Measurements from ENCODE around the gene SMIM3. TPM values are rescaled to one million over a fixed set of nuclear protein-coding genes. Genes with fewer than 3 reads are reported as not detected.

Gene SMIM3, protein sequence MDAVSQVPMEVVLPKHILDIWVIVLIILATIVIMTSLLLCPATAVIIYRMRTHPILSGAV
- total RNA-seq: 10 to 100 TPM; 35.9 to 58.3 (median 47.9) TPM

DNA sequence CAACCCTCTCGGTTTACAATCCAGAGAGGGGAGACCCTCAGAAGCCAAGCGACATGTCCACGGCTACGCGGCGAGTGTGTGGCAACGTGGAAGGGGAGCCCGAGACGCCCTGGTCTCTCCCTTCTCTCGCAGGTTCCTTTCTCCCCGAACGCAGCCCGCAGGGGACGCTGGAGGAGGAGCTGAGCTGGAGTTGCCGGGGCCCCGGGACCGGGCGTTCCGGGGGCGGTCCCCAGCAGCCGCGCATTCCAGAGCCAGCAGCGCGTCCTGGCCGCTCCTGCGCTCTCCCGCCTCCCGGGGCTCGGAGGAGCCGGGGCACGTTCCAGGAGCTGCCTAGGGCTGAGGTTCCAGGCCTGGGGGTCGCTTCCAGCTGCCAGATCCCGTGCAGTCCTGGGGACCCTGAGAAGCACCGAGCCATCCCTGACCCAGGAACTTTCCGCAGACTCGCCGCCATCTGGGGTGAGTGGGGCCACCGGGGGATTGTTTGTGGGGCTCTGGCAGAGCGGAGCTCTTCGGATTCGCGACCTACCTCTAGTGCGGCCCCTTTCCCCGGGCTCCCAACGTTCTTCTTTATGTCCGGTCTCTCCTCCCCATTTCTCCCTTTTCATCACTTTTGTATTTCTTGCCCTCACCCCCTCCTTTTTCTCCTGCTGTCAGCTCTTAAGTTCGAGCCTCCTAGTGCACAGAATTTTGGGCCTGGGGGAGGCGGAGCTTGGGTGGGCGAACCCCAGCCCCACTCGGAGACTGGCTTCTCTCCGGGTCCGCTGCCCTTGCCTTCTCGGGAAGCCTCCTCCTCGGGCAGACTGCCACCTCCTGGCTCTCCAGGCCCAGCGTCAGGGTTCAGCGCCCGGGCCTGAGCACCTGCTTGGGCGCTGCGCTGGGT, at the start of gene SMIM3:
Gene SMIM3 (plus strand): TSS at position 241 of the 880 bp plus-strand sequence. CDS start 16,684 bp downstream, outside the sequence.
- H3K4me1 ChIP-seq: peaks cover 25 to 55% (median 36%) of the 10 kb centered on the region in 3 donors
- H3K4me3 ChIP-seq: peak within 1 kb of the TSS; percentile 75 to 82
- peak within 1 kb of the TSS; percentile 92 to 96 (median 95) for H3K27ac ChIP-seq
- ATAC-seq: peak; percentile 83
- WGBS, 2 donors (ENCODE audit: low coverage in 1 of 2): 2% methylated on average over 19 of the region's 59 CpGs; no CpG with 5 or more reads in 1 of the 2 donors
- H3K9me3 ChIP-seq: no peaks in the 10 kb centered on the region
- no peaks in the 10 kb centered on the region for H3K36me3 ChIP-seq
- no peaks in the 10 kb centered on the region for H3K27me3 ChIP-seq
- TF ChIP-seq POLR2A (IDR thresholded peaks at IDR 0.05): peak; percentile 87 to 94
- no peak for TF ChIP-seq EP300 (IDR thresholded peaks at IDR 0.05)
- peak in 3 of 4 experiments; percentile 21 to 70 (median 34) for TF ChIP-seq CTCF (IDR thresholded peaks at IDR 0.05)
- TF ChIP-seq POLR2AphosphoS5 (IDR thresholded peaks at IDR 0.05): peak; percentile 89

- Histone ChIP-seq H3K4me1 (no peaks in the 10 kb centered on the region), H3K9me3 (no peaks in the 10 kb centered on the region), H3K27me3 (no peaks in the 10 kb centered on the region), H3K4me3 (no peak overlapping the region), H3K27ac (no peak overlapping the region), H3K36me3 (peaks cover 21 to 96% of the 10 kb centered on the region in 2 donors)
- 89 to 91% methylated on average over 4 of the region's 4 CpGs for WGBS, 2 donors (ENCODE audit: low coverage in 1 of 2)
- TF ChIP-seq EP300 (IDR thresholded peaks at IDR 0.05) (no peak), POLR2AphosphoS5 (IDR thresholded peaks at IDR 0.05) (no peak), POLR2A (IDR thresholded peaks at IDR 0.05) (no peak), CTCF (IDR thresholded peaks at IDR 0.05) (no peak)
- no peak for ATAC-seq
These were observed 48.7 kb upstream of the SMIM3 start for GRCh38 chr5:150729859-150730258.

GRCh38 chr5:150731669-150732242, 46.8 kb upstream of the SMIM3 start:
- Histone ChIP-seq H3K36me3 (peaks cover 21 to 86% of the 10 kb centered on the region in 2 donors), H3K4me1 (no peaks in the 10 kb centered on the region), H3K4me3 (no peak overlapping the region), H3K27me3 (no peaks in the 10 kb centered on the region), H3K9me3 (no peaks in the 10 kb centered on the region), H3K27ac (no peak overlapping the region)
- 81 to 85% methylated on average over 6 of the region's 6 CpGs for WGBS, 2 donors (ENCODE audit: low coverage in 1 of 2)
- TF ChIP-seq POLR2A (IDR thresholded peaks at IDR 0.05) (no peak), POLR2AphosphoS5 (IDR thresholded peaks at IDR 0.05) (no peak)
- peak; percentile 36 for ATAC-seq

DNA sequence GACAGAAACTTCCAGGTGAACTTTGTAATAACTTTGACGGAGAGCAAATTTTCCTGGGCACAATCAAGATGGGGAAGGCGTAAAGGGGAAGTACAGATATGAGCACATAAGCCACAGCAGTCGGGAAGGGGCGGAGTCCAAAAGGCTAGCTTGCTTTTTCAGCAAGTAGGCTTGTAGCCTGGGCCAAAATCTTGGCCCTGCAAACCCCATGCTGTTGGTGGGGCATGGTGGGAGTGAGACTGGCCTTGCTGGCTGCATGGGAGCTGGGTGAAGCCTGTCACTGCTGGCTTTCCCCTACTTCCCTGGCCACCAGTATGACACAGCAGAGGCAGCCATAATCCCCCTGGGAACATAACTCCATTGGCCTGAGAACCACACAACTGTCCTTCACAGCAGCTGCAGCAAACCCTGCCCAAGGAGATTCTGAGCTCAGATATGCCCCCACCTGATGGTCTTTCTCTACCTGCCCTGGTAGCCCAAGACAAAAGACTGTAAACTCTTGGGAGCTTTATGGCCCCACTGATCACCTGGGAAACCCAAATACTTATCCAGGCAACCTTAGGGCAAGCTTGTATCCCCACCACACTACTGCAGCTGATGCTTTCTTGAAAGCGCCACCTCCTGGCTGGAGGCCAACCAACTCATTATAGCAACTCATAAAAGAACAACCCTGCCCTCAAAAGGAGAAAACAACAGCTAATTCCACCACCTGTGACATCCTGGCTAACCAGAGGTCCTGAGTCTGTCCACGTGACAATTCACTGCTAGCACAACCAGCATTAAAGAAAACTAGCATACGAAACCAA, 43.8 kb upstream of the SMIM3 start:
- H3K4me1 ChIP-seq: no peaks in the 10 kb centered on the region
- peaks cover 14 to 62% of the 10 kb centered on the region in 2 donors for H3K36me3 ChIP-seq
- WGBS, 2 donors (ENCODE audit: low coverage in 1 of 2): 97% methylated on average over 6 of the region's 7 CpGs; no CpG with 5 or more reads in 1 of the 2 donors
- no peak overlapping the region for H3K4me3 ChIP-seq
- no peaks in the 10 kb centered on the region for H3K27me3 ChIP-seq
- no peak for TF ChIP-seq POLR2AphosphoS5 (IDR thresholded peaks at IDR 0.05)
- no peak for TF ChIP-seq POLR2A (IDR thresholded peaks at IDR 0.05)
- no peak for TF ChIP-seq CTCF (IDR thresholded peaks at IDR 0.05)
- no peak for TF ChIP-seq EP300 (IDR thresholded peaks at IDR 0.05)
- ATAC-seq: peak; percentile 61
- no peaks in the 10 kb centered on the region for H3K9me3 ChIP-seq
- peak overlapping the region in 2 of 4 donors; percentile 13 to 43 for H3K27ac ChIP-seq

GRCh38 chr5:150738862-150739261, 39.7 kb upstream of the SMIM3 start:
- WGBS, 2 donors (ENCODE audit: low coverage in 1 of 2): 72 to 94% methylated on average over 6 of the region's 7 CpGs
- TF ChIP-seq CTCF (IDR thresholded peaks at IDR 0.05) (no peak), EP300 (IDR thresholded peaks at IDR 0.05) (no peak), POLR2AphosphoS5 (IDR thresholded peaks at IDR 0.05) (no peak), POLR2A (IDR thresholded peaks at IDR 0.05) (no peak)
- Histone ChIP-seq H3K4me1 (no peaks in the 10 kb centered on the region), H3K36me3 (peaks cover 0 to 49% of the 10 kb centered on the region in 2 donors), H3K9me3 (no peaks in the 10 kb centered on the region), H3K27me3 (no peaks in the 10 kb centered on the region), H3K27ac (no peak overlapping the region), H3K4me3 (no peak overlapping the region)
- no peak for ATAC-seq

Measured in gastroesophageal sphincter (tissue), 4 donors.